Measurements from ENCODE around the gene DDX56. TPM values are rescaled to one million over a fixed set of nuclear protein-coding genes. Genes with fewer than 3 reads are reported as not detected.
A peak's percentile ranks its signal among the peaks of the same experiment; 100 is the strongest.

Gene DDX56
- total RNA-seq, 1 experiment from 2014 or later, result 120 TPM

DNA sequence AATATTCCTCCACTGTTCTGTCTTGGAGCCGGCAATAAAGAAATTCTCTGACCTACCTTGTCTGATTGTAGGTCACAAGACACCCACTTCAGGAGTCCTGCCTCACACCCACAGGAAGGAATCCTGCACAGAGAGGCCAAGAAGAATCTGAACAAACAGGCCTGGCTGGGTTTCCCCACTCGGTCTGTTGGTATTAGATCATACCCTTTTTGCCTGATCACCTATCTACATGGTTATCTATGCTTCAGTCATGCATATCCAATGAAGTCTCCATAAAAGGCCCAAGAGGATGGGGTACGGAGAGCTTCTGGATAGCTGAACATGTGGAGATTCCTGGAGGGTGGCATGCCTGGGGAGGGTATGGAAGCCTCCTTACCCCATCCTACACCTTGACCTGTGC is 45.0 kb upstream of the DDX56 start:
- Histone ChIP-seq H3K27ac (ENCODE audit: insufficient read length, low read depth, low read length) (no peak overlapping the region), H3K79me1 (ENCODE audit: insufficient read depth, low read depth, low read length, poor library complexity, severe bottlenecking) (no peaks in the 10 kb centered on the region), H3K4me2 (ENCODE audit: insufficient read depth, insufficient read length, low read length) (no peak overlapping the region), H2BK12ac (ENCODE audit: insufficient read length, low read depth, low read length) (no peak overlapping the region), H3K4me1 (ENCODE audit: insufficient read depth, low read length) (peaks cover 2% of the 10 kb centered on the region), H2BK15ac (ENCODE audit: low read depth, low read length) (no peak overlapping the region), H2BK5ac (ENCODE audit: insufficient read length, low read length) (no peak overlapping the region), H2AFZ (ENCODE audit: low read length) (no peak overlapping the region), H4K5ac (ENCODE audit: insufficient read length, low read depth, low read length) (no peak overlapping the region), H3K56ac (ENCODE audit: insufficient read length, low read depth, low read length) (no peak overlapping the region), H4K8ac (replicated peaks; ENCODE audit: insufficient read length, low read depth, low read length) (no peak overlapping the region), H3K9me3 (ENCODE audit: control insufficient read depth, low read depth, low read length) (no peaks in the 10 kb centered on the region), H3K4ac (ENCODE audit: low read depth, low read length) (no peak overlapping the region), H3K23ac (ENCODE audit: insufficient read length, low read depth, low read length) (no peak overlapping the region), H2BK120ac (ENCODE audit: low read depth, low read length, poor library complexity, severe bottlenecking) (no peak overlapping the region), H3K23me2 (ENCODE audit: insufficient read length, low read depth, low read length, poor library complexity, severe bottlenecking) (no peaks in the 10 kb centered on the region), H3K18ac (ENCODE audit: insufficient read length, low read depth, low read length) (no peak overlapping the region), H4K91ac (ENCODE audit: insufficient read length, low read depth, low read length) (no peak overlapping the region), H3K79me2 (ENCODE audit: insufficient read depth, low read length) (peaks cover 28% of the 10 kb centered on the region; the same call in 1 of the 2 replicates), H3K27me3 (ENCODE audit: insufficient read depth, low read length) (no peaks in the 10 kb centered on the region), H4K20me1 (ENCODE audit: control insufficient read depth, insufficient read depth, insufficient read length) (no peaks in the 10 kb centered on the region), H2BK20ac (ENCODE audit: low read depth, low read length, poor library complexity, severe bottlenecking) (no peak overlapping the region), H2AK5ac (ENCODE audit: insufficient read length, low read length) (no peak overlapping the region), H3K9ac (ENCODE audit: extremely low read depth, insufficient read length, low read length) (no peak overlapping the region), H3T11ph (ENCODE audit: low read length) (no peak overlapping the region), H3K14ac (ENCODE audit: insufficient read depth, low read length) (no peak overlapping the region)
- WGBS (ENCODE audit: extremely low coverage, insufficient read length, low lambda C conversion rate), result no CpG with 5 or more reads among the region's 3 CpGs
- Mint-ChIP-seq H3K4me3 (no peak overlapping the region), H3K36me3 (ENCODE audit: insufficient read depth in 1 of 3, low read depth in 3 of 3) (no peaks in the 10 kb centered on the region; a peak in 1 of 7 replicates), H3K27ac (peak overlapping the region; percentile 24 to 36 (median 35); a peak in 2 of 7 replicates), H3K27me3 (ENCODE audit: low read depth) (no peaks in the 10 kb centered on the region), H3K4me1 (peaks cover 11 to 14% of the 10 kb centered on the region in 2 experiments), H3K9me3 (no peaks in the 10 kb centered on the region)
- TF ChIP-seq, protein P1, sequence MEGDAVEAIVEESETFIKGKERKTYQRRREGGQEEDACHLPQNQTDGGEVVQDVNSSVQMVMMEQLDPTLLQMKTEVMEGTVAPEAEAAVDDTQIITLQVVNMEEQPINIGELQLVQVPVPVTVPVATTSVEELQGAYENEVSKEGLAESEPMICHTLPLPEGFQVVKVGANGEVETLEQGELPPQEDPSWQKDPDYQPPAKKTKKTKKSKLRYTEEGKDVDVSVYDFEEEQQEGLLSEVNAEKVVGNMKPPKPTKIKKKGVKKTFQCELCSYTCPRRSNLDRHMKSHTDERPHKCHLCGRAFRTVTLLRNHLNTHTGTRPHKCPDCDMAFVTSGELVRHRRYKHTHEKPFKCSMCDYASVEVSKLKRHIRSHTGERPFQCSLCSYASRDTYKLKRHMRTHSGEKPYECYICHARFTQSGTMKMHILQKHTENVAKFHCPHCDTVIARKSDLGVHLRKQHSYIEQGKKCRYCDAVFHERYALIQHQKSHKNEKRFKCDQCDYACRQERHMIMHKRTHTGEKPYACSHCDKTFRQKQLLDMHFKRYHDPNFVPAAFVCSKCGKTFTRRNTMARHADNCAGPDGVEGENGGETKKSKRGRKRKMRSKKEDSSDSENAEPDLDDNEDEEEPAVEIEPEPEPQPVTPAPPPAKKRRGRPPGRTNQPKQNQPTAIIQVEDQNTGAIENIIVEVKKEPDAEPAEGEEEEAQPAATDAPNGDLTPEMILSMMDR (conservative IDR thresholded peaks at IDR 0.05), result no peak
- DNase-seq, result no peak
